Stomach (tissue), 4 donors: Measurements from ENCODE around the gene BTBD6.

ENCODE experiments used
- CTCF ChIP-seq, 7 experiments: fragments of 450-650 bp in 4 of 7; fragments of 200-600 bp in 3 of 7; sonication (generic) in 3 of 7; IDR thresholded peaks; one replicate each; pipeline ENCODE4 v1.5.1; 2016 to 2019; ENCODE audit warnings: antibody characterized with exemption in 7 of 7, control low read depth in 2 of 7, mild to moderate bottlenecking in 1 of 7
- EP300 ChIP-seq: sonication (generic); formaldehyde crosslinking; IDR thresholded peaks from one replicate; pipeline ENCODE4 v1.6.1; 2017; ENCODE audit warnings: antibody characterized with exemption

- no peak for TF ChIP-seq EP300
- no peak for TF ChIP-seq CTCF (IDR thresholded peaks at IDR 0.05)
These were observed 10.5 kb downstream of the BTBD6 start for GRCh38 chr14:105258846-105259245.
